BLaER1 treated with 17β-estradiol and CSF1 and Interleukin-3, amounts not matched to agents 10 nM and 100 nM (cell line): ENCODE results near the gene RND3.

Experiments
- H3K27ac ChIP-seq, 11 experiments: shearing (Covaris generic); formaldehyde crosslinking; 2 replicates each; pipeline ENCODE4 v1.8.1; 2022
- H3K27me3 ChIP-seq, 11 experiments: shearing (Covaris generic); formaldehyde crosslinking; 2 replicates each; pipeline ENCODE4 v1.8.1; 2022
- H3K36me3 ChIP-seq, 11 experiments: shearing (Covaris generic); formaldehyde crosslinking; 2 replicates each; pipeline ENCODE4 v1.8.1; 2022
- H3K4me1 ChIP-seq, 10 experiments: shearing (Covaris generic); formaldehyde crosslinking; 2 replicates each; pipeline ENCODE4 v1.8.1; 2022
- H3K4me2 ChIP-seq, 11 experiments: shearing (Covaris generic); formaldehyde crosslinking; 2 replicates each; pipeline ENCODE4 v1.8.1; 2022
- H3K4me3 ChIP-seq, 10 experiments: shearing (Covaris generic); formaldehyde crosslinking; 2 replicates each; pipeline ENCODE4 v1.8.1; 2022
- H3K9ac ChIP-seq, 11 experiments: shearing (Covaris generic); formaldehyde crosslinking; 2 replicates each; pipeline ENCODE4 v1.8.1; 2022
- H3K9me3 ChIP-seq, 11 experiments: shearing (Covaris generic); formaldehyde crosslinking; replicated peaks in 1 of 11; 2 replicates each; pipeline ENCODE4 v1.8.1; 2022
- H4K20me1 ChIP-seq, 11 experiments: shearing (Covaris generic); formaldehyde crosslinking; 2 replicates each; pipeline ENCODE4 v1.8.1; 2022
- Cebpa-rat ChIP-seq, 11 experiments: shearing (Covaris generic); IDR thresholded peaks; 2 replicates each; pipeline ENCODE4 v1.8.1; 2022

Gene RND3

GRCh38 chr2:150418916-150419315 lies 68.6 kb downstream of the RND3 start:
- Histone ChIP-seq H3K4me3 (no peak overlapping the region), H4K20me1 (no peaks in the 10 kb centered on the region), H3K4me2 (no peak overlapping the region), H3K9ac (no peak overlapping the region), H3K36me3 (no peaks in the 10 kb centered on the region), H3K9me3 (peaks cover 0 to 6% (median 0%) of the 10 kb centered on the region in 11 experiments; a peak in 5 of 22 replicates), H3K4me1 (peaks cover 0 to 5% (median 0%) of the 10 kb centered on the region in 10 experiments; a peak in 3 of 20 replicates), H3K27ac (no peak overlapping the region), H3K27me3 (peaks cover 0 to 9% (median 0%) of the 10 kb centered on the region in 11 experiments; a peak in 2 of 22 replicates)
- TF ChIP-seq Cebpa-rat (IDR thresholded peaks at IDR 0.05), result no peak
